CD4-positive, alpha-beta T cell (primary cell): ENCODE results near the gene LHFPL3. TPM values are rescaled to one million over a fixed set of nuclear protein-coding genes. Genes with fewer than 3 reads are reported as not detected.

ENCODE experiments used
- ATAC-seq: fragments of 200-7000 bp; cut with Tn5 transposase; one replicate; pipeline ENCODE4 v1.10.0; 2022; ENCODE audit warnings: mild to moderate bottlenecking; ENCODE audit not compliant: poor library complexity
- CTCF ChIA-PET: fragments of 350-600 bp; sonication (Branson Sonifier 250); formaldehyde crosslinking; loops from one replicate; lab custom pipeline; 2021; ENCODE audit warnings: antibody characterized with exemption, inconsistent platforms; lab: Charles Lee
- POLR2A ChIA-PET: fragments of 350-600 bp; sonication (Branson Sonifier 250); formaldehyde crosslinking; loops from one replicate; lab custom pipeline; 2021; ENCODE audit warnings: antibody characterized with exemption, inconsistent platforms; lab: Charles Lee
- DNase-seq, 14 experiments: peaks; one replicate each; pipeline ENCODE4 v3.0.0-alpha.2; 2013 to 2020; ENCODE audit warnings: mixed read lengths in 2 of 14
- H3K27ac ChIP-seq, 2 donors: one replicate each; pipeline versions ENCODE4 v1.5.1 to v1.7.0; 2013; ENCODE audit warnings: low read length in 2 of 2, low read depth in 1 of 2, mild to moderate bottlenecking in 1 of 2
- H3K27me3 ChIP-seq, 2 experiments: 1 replicate in 1 of 2; 2 replicates in 1 of 2; pipeline versions ENCODE4 v1.6.1 to v1.7.0; 2013; ENCODE audit warnings: low read length in 2 of 2, control low read depth in 1 of 2, mild to moderate bottlenecking in 1 of 2, moderate library complexity in 1 of 2; ENCODE audit not compliant: insufficient read depth in 2 of 2, control insufficient read depth in 1 of 2
- H3K36me3 ChIP-seq: one replicate; pipeline ENCODE4 v1.6.1; 2013; ENCODE audit warnings: low read length, control low read depth; ENCODE audit not compliant: insufficient read depth
- H3K4me1 ChIP-seq: one replicate; pipeline ENCODE4 v1.6.1; 2013; ENCODE audit warnings: low read length, control low read depth; ENCODE audit not compliant: insufficient read depth
- H3K4me3 ChIP-seq: one replicate; pipeline ENCODE4 v1.5.1; 2013; ENCODE audit warnings: mild to moderate bottlenecking, low read length, moderate library complexity
- H3K9me3 ChIP-seq, 2 experiments: 1 replicate in 1 of 2; 2 replicates in 1 of 2; pipeline versions ENCODE4 v1.6.1 to v1.7.0; 2013; ENCODE audit warnings: low read length in 2 of 2, mild to moderate bottlenecking in 2 of 2, control low read depth in 1 of 2, moderate library complexity in 1 of 2; ENCODE audit not compliant: control insufficient read depth in 1 of 2, insufficient read depth in 1 of 2
- H3K27ac Mint-ChIP-seq: one replicate; pipeline ENCODE4 v1.8.0; 2020; ENCODE audit warnings: mixed read lengths
- H3K27me3 Mint-ChIP-seq: one replicate; pipeline ENCODE4 v1.8.0; 2021; ENCODE audit warnings: mixed read lengths
- H3K36me3 Mint-ChIP-seq: one replicate; pipeline ENCODE4 v1.8.0; 2021; ENCODE audit warnings: low read depth, mixed read lengths
- H3K4me1 Mint-ChIP-seq: one replicate; pipeline ENCODE4 v1.8.0; 2021; ENCODE audit warnings: low read depth, mixed read lengths
- H3K4me3 Mint-ChIP-seq: one replicate; pipeline ENCODE4 v1.8.0; 2020; ENCODE audit warnings: mild to moderate bottlenecking, mixed read lengths
- H3K9me3 Mint-ChIP-seq: one replicate; pipeline ENCODE4 v1.8.0; 2020; ENCODE audit warnings: mixed read lengths
- CTCF ChIP-seq: fragments of 200-600 bp; IDR thresholded peaks from one replicate; pipeline ENCODE4 v1.8.0; 2022; ENCODE audit warnings: antibody characterized with exemption, mild to moderate bottlenecking
- intact Hi-C, 2 experiments: fragments of 100-400 bp; cut with DNase I in 1 of 2; cut with micrococcal nuclease in 1 of 2; formaldehyde crosslinking; loops; one replicate each; pipeline versions ENCODE4 v1.15.1 to v1.9.0; 2023 to 2025; cut with DNase I, micrococcal nuclease
- total RNA-seq, 174 experiments: library from RNA in 2 of 174; stranded (reverse) in 2 of 174; gene quantifications; one replicate each; pipeline ENCODE4 v1.2.3 and lab custom pipeline; 2021 to 2026

LHFPL3 gene
- total RNA-seq, 2 experiments from 2014 or later = not detected

DNA sequence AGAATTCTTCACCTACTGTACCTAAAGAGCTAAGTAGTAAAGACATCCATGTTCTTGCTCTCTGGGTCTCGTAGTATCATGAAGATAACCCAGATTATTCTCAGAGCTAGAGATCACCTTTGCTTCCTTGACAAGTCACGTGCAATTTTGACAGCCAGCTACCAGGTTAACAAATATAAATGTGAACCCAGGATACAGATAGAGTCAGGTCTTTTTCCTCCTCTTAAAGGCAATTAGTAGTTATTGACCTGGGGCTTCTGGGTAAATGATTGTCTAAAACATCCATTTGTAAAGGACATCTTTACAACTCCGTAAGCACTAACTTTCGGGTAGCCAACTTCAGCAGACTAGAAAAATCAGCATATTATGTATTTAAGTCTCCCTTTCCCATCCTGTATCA is 28.8 kb downstream of the LHFPL3 start:
- ATAC-seq (no peak), DNase-seq (no peak)
- H3K27me3 Mint-ChIP-seq = peaks cover 18% of the 10 kb centered on the region
- H3K9me3 Mint-ChIP-seq = no peaks in the 10 kb centered on the region
- no peak for TF ChIP-seq CTCF
- no peaks in the 10 kb centered on the region for H3K36me3 Mint-ChIP-seq
- H3K27ac Mint-ChIP-seq = no peak overlapping the region
- Histone ChIP-seq H3K9me3 (peaks cover 0 to 7% of the 10 kb centered on the region in 2 experiments), H3K27me3 (no peaks in the 10 kb centered on the region), H3K36me3 (no peaks in the 10 kb centered on the region), H3K4me1 (no peaks in the 10 kb centered on the region), H3K27ac (no peak overlapping the region), H3K4me3 (no peak overlapping the region)
- no peak overlapping the region for H3K4me3 Mint-ChIP-seq
- intact Hi-C loops = no loop called here
- no peaks in the 10 kb centered on the region for H3K4me1 Mint-ChIP-seq
- POLR2A ChIA-PET = no interaction called here
- CTCF ChIA-PET = no interaction called here

- Mint-ChIP-seq H3K4me1 (no peaks in the 10 kb centered on the region), H3K4me3 (no peak overlapping the region), H3K36me3 (no peaks in the 10 kb centered on the region), H3K27ac (no peak overlapping the region), H3K9me3 (no peaks in the 10 kb centered on the region), H3K27me3 (peaks cover 25% of the 10 kb centered on the region)
- ATAC-seq (no peak), DNase-seq (no peak)
- peaks cover 0 to 7% of the 10 kb centered on the region in 2 experiments for H3K9me3 ChIP-seq
- ChIA-PET CTCF (no interaction called here), POLR2A (no interaction called here)
- no peaks in the 10 kb centered on the region for H3K27me3 ChIP-seq
- TF ChIP-seq CTCF = no peak
- intact Hi-C loops = no loop called here
- no peak overlapping the region for H3K27ac ChIP-seq
- no peaks in the 10 kb centered on the region for H3K36me3 ChIP-seq
- no peaks in the 10 kb centered on the region for H3K4me1 ChIP-seq
- H3K4me3 ChIP-seq = no peak overlapping the region
Measured at GRCh38 chr7:104358446-104359132, 30.2 kb downstream of the LHFPL3 start.

DNA sequence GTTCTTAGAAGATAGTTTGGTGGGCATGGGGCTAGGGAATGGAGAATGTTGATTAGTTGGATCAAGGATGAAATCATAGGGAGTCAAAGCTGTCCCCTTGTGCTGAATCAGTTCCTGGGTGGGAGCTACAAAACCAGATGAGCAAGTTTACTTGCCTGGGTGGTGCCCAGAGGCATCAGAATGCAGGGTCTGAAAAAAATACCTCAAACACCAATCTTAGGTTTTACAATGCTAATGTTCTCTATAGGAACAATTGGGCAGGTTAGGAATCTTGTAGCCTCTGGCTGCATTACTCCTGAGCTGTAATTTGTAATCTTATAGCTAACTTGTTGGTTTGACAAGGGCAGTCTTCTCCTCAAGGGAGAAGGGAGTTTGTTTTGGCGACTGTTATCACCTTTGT is 34.4 kb downstream of the LHFPL3 start:
- Mint-ChIP-seq H3K27ac (no peak overlapping the region), H3K27me3 (peaks cover 25% of the 10 kb centered on the region), H3K9me3 (no peaks in the 10 kb centered on the region), H3K4me3 (no peak overlapping the region), H3K36me3 (no peaks in the 10 kb centered on the region), H3K4me1 (no peaks in the 10 kb centered on the region)
- no peaks in the 10 kb centered on the region for H3K36me3 ChIP-seq
- no peaks in the 10 kb centered on the region for H3K4me1 ChIP-seq
- H3K4me3 ChIP-seq = no peak overlapping the region
- H3K9me3 ChIP-seq = no peaks in the 10 kb centered on the region
- no peak for DNase-seq
- ChIA-PET CTCF (no interaction called here), POLR2A (no interaction called here)
- no peak for TF ChIP-seq CTCF
- H3K27ac ChIP-seq = no peak overlapping the region
- H3K27me3 ChIP-seq = no peaks in the 10 kb centered on the region
- no peak for ATAC-seq
- intact Hi-C loops = no loop called here
